ENCODE results near the gene UGDH.

The UGDH gene

DNA sequence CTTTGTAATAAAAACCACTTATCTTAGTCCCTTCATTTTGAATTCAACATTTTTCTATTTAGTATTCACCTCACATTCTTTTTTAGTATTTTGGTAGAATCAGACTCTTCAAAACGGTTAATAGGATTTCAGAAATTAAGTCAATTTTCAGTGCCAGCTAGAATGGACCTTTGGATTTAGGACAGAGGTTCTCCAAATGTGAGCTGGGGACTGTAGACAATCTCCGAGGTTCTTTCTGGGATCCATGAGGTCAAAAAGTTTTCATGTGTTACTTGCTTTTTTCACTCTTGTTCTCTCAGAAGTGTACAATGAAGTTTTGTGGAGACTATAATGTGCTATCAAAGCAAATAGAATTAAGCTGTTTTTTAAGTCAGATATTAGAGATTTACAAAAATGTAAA, 2.3 kb upstream of the UGDH start:
- Histone ChIP-seq H3K27me3 (ENCODE audit: insufficient read depth, insufficient read length) (no peaks in the 10 kb centered on the region), H3K36me3 (ENCODE audit: insufficient read depth, insufficient read length, low read length) (peaks cover 20% of the 10 kb centered on the region), H3K4me3 (ENCODE audit: insufficient read length, low read depth) (peak overlapping the region; percentile 8), H3K9me3 (ENCODE audit: insufficient read depth, low read length) (peaks cover 38% of the 10 kb centered on the region; the same call in 1 of the 2 replicates), H3K9ac (ENCODE audit: insufficient read length, low read depth) (no peak overlapping the region), H3K4me1 (ENCODE audit: insufficient read depth, insufficient read length) (no peaks in the 10 kb centered on the region)
- TF ChIP-seq YY1 (IDR thresholded peaks at IDR 0.05; ENCODE audit: insufficient read depth, insufficient read length): no peak
- no peak for TF ChIP-seq ZNF274 (IDR thresholded peaks at IDR 0.05; ENCODE audit: low read depth, low read length)
- no peak for TF ChIP-seq SUZ12 (IDR thresholded peaks at IDR 0.05; ENCODE audit: extremely low read depth, insufficient read depth, insufficient read length)
- no peak for DNase-seq (ENCODE audit: low read depth, low spot score)

DNA sequence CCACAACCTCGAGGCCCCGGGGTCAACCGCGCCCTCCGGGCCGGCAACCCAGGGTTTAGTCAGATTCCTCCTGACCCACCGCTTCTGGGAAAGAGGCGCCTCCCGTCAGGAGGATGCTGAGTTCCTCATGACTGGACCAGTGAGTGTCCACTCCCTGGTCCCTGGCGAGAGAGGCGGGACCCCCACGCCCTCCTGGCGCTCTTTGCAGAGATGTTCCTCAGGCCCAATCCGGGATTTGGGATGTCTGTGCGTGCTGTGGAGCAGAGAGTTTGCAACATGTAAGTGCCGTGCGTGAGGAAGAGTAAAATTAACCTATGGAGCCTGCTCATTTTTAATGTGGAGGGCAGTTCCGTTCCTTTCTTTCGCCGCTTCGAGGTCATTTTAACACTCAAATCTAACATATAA, 824 bp upstream of the UGDH start:
- Histone ChIP-seq H3K36me3 (ENCODE audit: insufficient read depth, insufficient read length, low read length) (peaks cover 16% of the 10 kb centered on the region), H3K4me1 (ENCODE audit: insufficient read depth, insufficient read length) (no peaks in the 10 kb centered on the region), H3K9me3 (ENCODE audit: insufficient read depth, low read length) (peaks cover 28% of the 10 kb centered on the region; the same call in 1 of the 2 replicates), H3K4me3 (ENCODE audit: insufficient read length, low read depth) (peak overlapping the region; percentile 86), H3K9ac (ENCODE audit: insufficient read length, low read depth) (peak overlapping the region; percentile 92), H3K27me3 (ENCODE audit: insufficient read depth, insufficient read length) (no peaks in the 10 kb centered on the region)
- no peak for DNase-seq (ENCODE audit: low read depth, low spot score)
- TF ChIP-seq YY1 (IDR thresholded peaks at IDR 0.05; ENCODE audit: insufficient read depth, insufficient read length): no peak
- no peak for TF ChIP-seq SUZ12 (IDR thresholded peaks at IDR 0.05; ENCODE audit: extremely low read depth, insufficient read depth, insufficient read length)
- no peak for TF ChIP-seq ZNF274 (IDR thresholded peaks at IDR 0.05; ENCODE audit: low read depth, low read length)

DNA sequence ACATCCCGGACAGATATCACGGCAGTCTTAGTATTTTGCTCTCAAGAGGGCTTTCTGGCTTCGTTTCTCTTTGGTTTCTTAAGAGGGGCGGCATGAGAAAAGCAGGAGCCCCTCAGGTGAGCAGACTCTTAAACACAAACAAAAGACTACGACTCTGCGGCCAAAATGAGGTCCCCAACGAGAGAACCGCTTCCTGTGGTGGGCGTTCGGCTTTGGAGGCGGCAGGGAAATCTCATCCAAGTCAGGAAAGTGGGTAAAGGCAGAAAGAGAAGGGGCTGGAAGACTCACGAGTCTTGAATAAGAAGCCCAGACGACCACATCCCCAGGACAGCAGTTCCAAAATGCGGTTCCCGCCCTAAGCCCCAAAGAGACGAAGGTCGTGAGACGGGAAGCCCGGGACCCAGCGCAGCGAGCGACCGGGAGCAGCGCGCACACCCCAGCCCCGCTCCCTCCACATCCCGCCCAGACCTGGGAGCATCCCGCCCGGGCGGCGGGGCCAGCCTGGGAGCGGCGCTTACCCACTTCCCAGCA, 409 bp downstream of the UGDH start:
- peak overlapping the region; percentile 86 for H3K4me3 ChIP-seq (ENCODE audit: insufficient read length, low read depth)
- H3K4me1 ChIP-seq (ENCODE audit: insufficient read depth, insufficient read length): no peaks in the 10 kb centered on the region
- TF ChIP-seq SUZ12 (IDR thresholded peaks at IDR 0.05; ENCODE audit: extremely low read depth, insufficient read depth, insufficient read length) (no peak), YY1 (IDR thresholded peaks at IDR 0.05; ENCODE audit: insufficient read depth, insufficient read length) (no peak)
- H3K36me3 ChIP-seq (ENCODE audit: insufficient read depth, insufficient read length, low read length): peaks cover 9% of the 10 kb centered on the region
- H3K9ac ChIP-seq (ENCODE audit: insufficient read length, low read depth): peak overlapping the region; percentile 92
- DNase-seq (ENCODE audit: low read depth, low spot score): no peak
- no peaks in the 10 kb centered on the region for H3K27me3 ChIP-seq (ENCODE audit: insufficient read depth, insufficient read length)
- peaks cover 21% of the 10 kb centered on the region; the same call in 1 of the 2 replicates for H3K9me3 ChIP-seq (ENCODE audit: insufficient read depth, low read length)

DNA sequence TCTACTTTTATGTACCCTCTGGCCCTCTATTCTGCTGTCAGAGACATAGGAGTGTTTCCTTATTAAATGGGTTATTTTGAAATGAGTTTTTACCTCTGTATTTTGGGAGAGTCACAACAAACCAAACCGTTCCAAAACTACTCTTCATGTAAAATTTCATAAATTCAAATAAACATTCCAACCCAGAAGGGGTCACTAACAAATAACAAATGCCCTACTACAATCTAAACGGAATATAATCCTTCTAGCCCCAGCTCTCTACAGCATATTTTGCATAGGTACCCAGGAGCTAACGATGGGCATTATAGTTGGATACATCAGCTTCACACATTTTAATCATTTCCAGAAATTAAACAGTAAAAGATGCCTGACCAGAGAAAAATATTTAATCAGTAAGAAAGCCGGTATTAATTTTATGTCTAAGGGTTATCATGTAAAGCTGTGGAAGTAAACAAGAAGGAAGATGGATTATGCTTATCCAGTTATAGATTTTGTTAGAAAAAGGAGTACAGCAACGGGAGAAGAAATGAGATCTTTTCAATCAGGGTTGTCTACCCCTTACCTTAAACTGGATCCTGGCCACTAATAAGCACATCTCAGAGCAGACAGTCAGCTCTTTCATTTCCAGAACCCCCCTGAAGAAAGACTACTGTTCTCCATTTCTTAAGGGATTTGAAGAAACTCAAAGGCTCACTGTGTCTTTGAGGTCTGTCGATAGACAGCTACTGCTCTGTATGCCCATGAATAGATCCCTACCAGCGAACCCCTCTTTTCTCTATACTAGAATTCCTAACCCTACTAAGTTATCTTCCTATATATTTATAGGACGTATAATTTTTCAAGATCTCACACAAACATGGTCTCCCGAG, 1.2 kb downstream of the UGDH start:
- H3K27me3 ChIP-seq (ENCODE audit: insufficient read depth, insufficient read length): no peaks in the 10 kb centered on the region
- H3K4me1 ChIP-seq (ENCODE audit: insufficient read depth, insufficient read length): no peaks in the 10 kb centered on the region
- peaks cover 13% of the 10 kb centered on the region for H3K36me3 ChIP-seq (ENCODE audit: insufficient read depth, insufficient read length, low read length)
- DNase-seq (ENCODE audit: low read depth, low spot score): no peak
- peaks cover 13% of the 10 kb centered on the region; the same call in 1 of the 2 replicates for H3K9me3 ChIP-seq (ENCODE audit: insufficient read depth, low read length)
- no peak for TF ChIP-seq SUZ12 (IDR thresholded peaks at IDR 0.05; ENCODE audit: extremely low read depth, insufficient read depth, insufficient read length)
- no peak for TF ChIP-seq YY1 (IDR thresholded peaks at IDR 0.05; ENCODE audit: insufficient read depth, insufficient read length)
- TF ChIP-seq ZNF274 (IDR thresholded peaks at IDR 0.05; ENCODE audit: low read depth, low read length): no peak
- peak overlapping the region; percentile 92 for H3K9ac ChIP-seq (ENCODE audit: insufficient read length, low read depth)
- H3K4me3 ChIP-seq (ENCODE audit: insufficient read length, low read depth): peak overlapping the region; percentile 86

DNA sequence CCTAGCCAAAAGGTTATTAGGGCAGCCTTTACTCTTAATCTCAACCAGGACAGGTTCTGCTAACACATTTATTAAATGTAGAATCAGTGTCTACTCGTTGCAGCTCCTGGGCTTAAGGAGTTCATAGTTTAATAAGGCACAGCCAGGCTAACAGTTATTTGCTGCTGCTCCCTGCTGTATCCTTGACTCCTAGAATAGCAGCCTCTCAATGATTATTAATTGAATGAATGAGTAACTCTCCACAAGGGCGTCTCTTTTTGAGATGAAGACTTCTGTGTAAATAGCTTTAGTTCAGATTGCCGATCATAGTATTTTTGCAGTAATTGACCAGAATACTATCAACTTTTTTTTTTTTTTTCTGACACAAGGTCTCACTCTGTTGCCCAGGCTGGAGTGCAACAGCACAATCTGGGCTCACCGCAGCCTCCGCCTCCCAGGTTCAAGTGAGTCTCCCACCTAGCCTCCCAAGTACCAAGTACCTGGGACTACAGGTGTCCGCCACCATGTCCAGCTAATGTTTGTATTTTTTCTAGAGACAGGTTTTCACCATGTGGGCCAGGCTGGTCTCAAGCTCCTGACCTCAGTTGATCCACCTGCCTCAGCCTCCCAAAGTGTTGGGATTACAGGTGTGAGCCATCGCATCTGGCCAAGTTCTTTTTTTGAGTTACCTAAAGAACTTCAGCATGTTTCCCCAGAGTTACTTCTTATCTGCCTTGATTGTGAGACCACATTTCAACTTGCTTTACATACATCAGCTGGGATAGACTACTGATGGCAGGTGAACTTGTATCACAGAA, 2.9 kb downstream of the UGDH start:
- no peak for TF ChIP-seq YY1 (IDR thresholded peaks at IDR 0.05; ENCODE audit: insufficient read depth, insufficient read length)
- no peak for TF ChIP-seq ZNF274 (IDR thresholded peaks at IDR 0.05; ENCODE audit: low read depth, low read length)
- no peak for TF ChIP-seq SUZ12 (IDR thresholded peaks at IDR 0.05; ENCODE audit: extremely low read depth, insufficient read depth, insufficient read length)
- Histone ChIP-seq H3K9ac (ENCODE audit: insufficient read length, low read depth) (no peak overlapping the region), H3K4me3 (ENCODE audit: insufficient read length, low read depth) (no peak overlapping the region), H3K27me3 (ENCODE audit: insufficient read depth, insufficient read length) (no peaks in the 10 kb centered on the region), H3K4me1 (ENCODE audit: insufficient read depth, insufficient read length) (no peaks in the 10 kb centered on the region), H3K9me3 (ENCODE audit: insufficient read depth, low read length) (no peaks in the 10 kb centered on the region), H3K36me3 (ENCODE audit: insufficient read depth, insufficient read length, low read length) (peaks cover 21% of the 10 kb centered on the region)
- no peak for DNase-seq (ENCODE audit: low read depth, low spot score)

DNA sequence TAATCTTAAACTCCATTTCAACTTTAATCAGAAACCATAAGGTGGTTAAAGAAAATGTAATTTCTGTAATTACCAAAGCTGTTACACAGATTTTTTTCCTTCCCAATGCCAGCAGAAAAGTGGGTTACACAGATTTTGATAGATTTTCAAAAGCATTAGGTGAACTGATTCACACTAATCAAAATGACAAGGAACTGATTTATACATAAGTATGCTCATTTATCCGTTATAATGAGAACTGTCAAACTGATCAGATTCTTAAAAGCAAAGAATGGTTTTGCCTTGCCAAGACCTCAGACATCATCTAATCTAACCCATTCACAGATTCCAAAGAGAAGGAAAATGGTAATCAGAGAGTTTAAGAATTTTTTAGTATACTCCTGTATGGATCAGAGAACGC, 5.2 kb downstream of the UGDH start:
- no peak for DNase-seq (ENCODE audit: low read depth, low spot score)
- Histone ChIP-seq H3K36me3 (ENCODE audit: insufficient read depth, insufficient read length, low read length) (peaks cover 40% of the 10 kb centered on the region), H3K4me1 (ENCODE audit: insufficient read depth, insufficient read length) (no peaks in the 10 kb centered on the region), H3K4me3 (ENCODE audit: insufficient read length, low read depth) (no peak overlapping the region), H3K9me3 (ENCODE audit: insufficient read depth, low read length) (no peaks in the 10 kb centered on the region), H3K9ac (ENCODE audit: insufficient read length, low read depth) (no peak overlapping the region), H3K27me3 (ENCODE audit: insufficient read depth, insufficient read length) (no peaks in the 10 kb centered on the region)
- TF ChIP-seq SUZ12 (IDR thresholded peaks at IDR 0.05; ENCODE audit: extremely low read depth, insufficient read depth, insufficient read length): no peak
- TF ChIP-seq ZNF274 (IDR thresholded peaks at IDR 0.05; ENCODE audit: low read depth, low read length): no peak
- TF ChIP-seq YY1 (IDR thresholded peaks at IDR 0.05; ENCODE audit: insufficient read depth, insufficient read length): no peak
